ENCODE measurements around the gene SAYSD1. TPM values are rescaled to one million over a fixed set of nuclear protein-coding genes. Genes with fewer than 3 reads are reported as not detected.

The SAYSD1 gene
- total and polyA plus RNA-seq, 7 experiments from 2014 or later = 15.1 to 26.8 (median 19.8) TPM

GRCh38 chr6:39152262-39152661 lies 37.3 kb upstream of the SAYSD1 start:
- ATAC-seq = no peak
- H3K4me1 Mint-ChIP-seq = peaks cover 3 to 28% (median 14%) of the 10 kb centered on the region in 7 donors
- no peaks in the 10 kb centered on the region for H3K36me3 Mint-ChIP-seq
- Histone ChIP-seq H3K36me3 (ENCODE audit: control insufficient read depth in 2 of 3, insufficient read depth in 3 of 3, low read length in 3 of 3) (no peaks in the 10 kb centered on the region), H3K4me1 (ENCODE audit: control insufficient read depth in 2 of 2, insufficient read depth in 2 of 2, low read length in 2 of 2) (peaks cover 0 to 4% of the 10 kb centered on the region in 2 donors), H3K9me3 (ENCODE audit: control insufficient read depth in 2 of 3, low read length in 3 of 3) (no peaks in the 10 kb centered on the region), H3K27me3 (ENCODE audit: control insufficient read depth in 2 of 2, insufficient read depth in 2 of 2, low read length in 2 of 2) (no peaks in the 10 kb centered on the region), H3K4me3 (ENCODE audit: low read length) (no peak overlapping the region), H3K27ac (ENCODE audit: low read depth, low read length) (no peak overlapping the region)
- ChIA-PET POLR2A (no interaction called here), CTCF (interaction anchor here (0.6 to 0.9 kb wide), 2 partner anchors 15 to 16 kb away, joined by 3 read pairs; no protein-coding TSS in a partner anchor)
- no peak for DNase-seq
- no peak overlapping the region for H3K4me3 Mint-ChIP-seq
- H3K27me3 Mint-ChIP-seq = peaks cover 12 to 36% (median 15%) of the 10 kb centered on the region in 5 donors
- H3K27ac Mint-ChIP-seq = no peak overlapping the region
- H3K9me3 Mint-ChIP-seq = no peaks in the 10 kb centered on the region
- intact Hi-C loops (cut with micrococcal nuclease) = loop anchor here in 1 of 2 donors (5.0 kb wide), 1 partner anchor 40 kb away; no protein-coding TSS in a partner anchor

- DNase-seq = no peak
- no peaks in the 10 kb centered on the region for H3K36me3 Mint-ChIP-seq
- no peaks in the 10 kb centered on the region for H3K27me3 ChIP-seq (ENCODE audit: control insufficient read depth in 2 of 2, insufficient read depth in 2 of 2, low read length in 2 of 2)
- H3K36me3 ChIP-seq (ENCODE audit: control insufficient read depth in 2 of 3, insufficient read depth in 3 of 3, low read length in 3 of 3) = no peaks in the 10 kb centered on the region
- no peak overlapping the region for H3K27ac Mint-ChIP-seq
- POLR2A ChIA-PET = no interaction called here
- H3K4me3 Mint-ChIP-seq = no peak overlapping the region
- H3K27me3 Mint-ChIP-seq = peaks cover 12 to 39% (median 16%) of the 10 kb centered on the region in 5 donors
- CTCF ChIA-PET = no interaction called here
- H3K4me1 Mint-ChIP-seq = peaks cover 3 to 28% (median 14%) of the 10 kb centered on the region in 7 donors
- H3K9me3 Mint-ChIP-seq = no peaks in the 10 kb centered on the region
- H3K4me1 ChIP-seq (ENCODE audit: control insufficient read depth in 2 of 2, insufficient read depth in 2 of 2, low read length in 2 of 2) = peaks cover 0 to 4% of the 10 kb centered on the region in 2 donors
- no peak overlapping the region for H3K27ac ChIP-seq (ENCODE audit: low read depth, low read length)
- no peak for ATAC-seq
- no peaks in the 10 kb centered on the region for H3K9me3 ChIP-seq (ENCODE audit: control insufficient read depth in 2 of 3, low read length in 3 of 3)
- intact Hi-C loops (cut with micrococcal nuclease) = loop anchor here in 1 of 2 donors (5.0 kb wide), 1 partner anchor 39 kb away; no protein-coding TSS in a partner anchor
- no peak overlapping the region for H3K4me3 ChIP-seq (ENCODE audit: low read length)
Observed at GRCh38 chr6:39151211-39151610, 36.2 kb upstream of the SAYSD1 start.

- intact Hi-C loops (cut with micrococcal nuclease) = no loop called here
- H3K4me3 Mint-ChIP-seq = no peak overlapping the region
- DNase-seq = no peak
Observed at GRCh38 chr6:39144481-39145173, 29.6 kb upstream of the SAYSD1 start.

DNA sequence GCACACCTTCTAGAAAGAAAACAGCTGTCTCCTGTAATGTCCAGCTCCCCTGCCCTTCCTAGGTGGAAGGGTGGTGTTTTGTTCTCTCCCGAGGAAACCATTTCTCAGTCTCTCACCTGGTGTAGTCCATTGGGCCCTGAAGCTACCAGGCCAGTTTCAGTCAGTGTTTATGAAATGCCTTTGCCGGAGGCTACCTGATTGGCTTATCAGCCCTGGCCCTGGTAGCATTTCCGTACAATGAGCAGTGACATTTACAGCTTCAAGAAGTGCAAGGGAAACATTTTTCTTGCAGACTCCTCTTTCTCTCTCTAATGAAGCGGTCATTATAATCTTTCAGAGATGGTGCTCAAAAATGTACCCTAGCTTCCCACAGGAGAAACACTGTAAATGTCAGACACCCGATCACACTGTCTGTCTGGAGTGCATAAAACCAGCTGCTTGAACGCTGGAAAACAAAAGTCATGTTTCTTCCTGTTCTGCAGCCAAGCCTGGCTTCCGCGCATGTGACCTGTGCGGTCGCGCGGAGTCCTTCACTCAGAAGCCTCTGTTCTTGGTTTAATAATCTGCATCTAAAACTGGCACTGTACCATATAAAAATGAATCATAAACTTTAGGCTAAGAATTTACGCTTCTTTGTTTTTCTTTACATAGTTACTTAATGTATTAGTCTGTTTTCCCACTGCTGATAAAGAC lies 28.4 kb upstream of the SAYSD1 start:
- Mint-ChIP-seq H3K4me3 (peak overlapping the region in 2 of 10 donors; percentile 26 to 55), H3K4me1 (peaks cover 0 to 10% (median 0%) of the 10 kb centered on the region in 7 donors), H3K36me3 (peaks cover 0 to 9% (median 0%) of the 10 kb centered on the region in 5 donors), H3K27ac (peak overlapping the region in 3 of 9 donors; percentile 82 to 96 (median 86)), H3K27me3 (peaks cover 10 to 27% (median 17%) of the 10 kb centered on the region in 5 donors), H3K9me3 (peaks cover 0 to 27% (median 7%) of the 10 kb centered on the region in 11 donors)
- no peak overlapping the region for H3K27ac ChIP-seq (ENCODE audit: low read depth, low read length)
- DNase-seq = peak in 2 of 9 donors; percentile 27 to 28
- no peaks in the 10 kb centered on the region for H3K27me3 ChIP-seq (ENCODE audit: control insufficient read depth in 2 of 2, insufficient read depth in 2 of 2, low read length in 2 of 2)
- POLR2A ChIA-PET = no interaction called here
- intact Hi-C loops (cut with micrococcal nuclease) = no loop called here
- H3K4me1 ChIP-seq (ENCODE audit: control insufficient read depth in 2 of 2, insufficient read depth in 2 of 2, low read length in 2 of 2) = no peaks in the 10 kb centered on the region
- CTCF ChIA-PET = no interaction called here
- ATAC-seq = no peak
- H3K36me3 ChIP-seq (ENCODE audit: control insufficient read depth in 2 of 3, insufficient read depth in 3 of 3, low read length in 3 of 3) = no peaks in the 10 kb centered on the region
- H3K4me3 ChIP-seq (ENCODE audit: low read length) = no peak overlapping the region
- H3K9me3 ChIP-seq (ENCODE audit: control insufficient read depth in 2 of 3, low read length in 3 of 3) = no peaks in the 10 kb centered on the region

More at GRCh38 chr6:39144481-39145173, 29.6 kb upstream of the SAYSD1 start:
- Histone ChIP-seq H3K27ac (ENCODE audit: low read depth, low read length) (no peak overlapping the region), H3K27me3 (ENCODE audit: control insufficient read depth in 2 of 2, insufficient read depth in 2 of 2, low read length in 2 of 2) (no peaks in the 10 kb centered on the region), H3K4me3 (ENCODE audit: low read length) (no peak overlapping the region), H3K9me3 (ENCODE audit: control insufficient read depth in 2 of 3, low read length in 3 of 3) (no peaks in the 10 kb centered on the region), H3K36me3 (ENCODE audit: control insufficient read depth in 2 of 3, insufficient read depth in 3 of 3, low read length in 3 of 3) (no peaks in the 10 kb centered on the region), H3K4me1 (ENCODE audit: control insufficient read depth in 2 of 2, insufficient read depth in 2 of 2, low read length in 2 of 2) (no peaks in the 10 kb centered on the region)
- peak overlapping the region in 2 of 9 donors; percentile 66 to 96 for H3K27ac Mint-ChIP-seq
- no peak for ATAC-seq
- ChIA-PET CTCF (no interaction called here), POLR2A (no interaction called here)
- peaks cover 11 to 38% (median 17%) of the 10 kb centered on the region in 5 donors for H3K27me3 Mint-ChIP-seq
- peaks cover 0 to 10% (median 0%) of the 10 kb centered on the region in 7 donors for H3K4me1 Mint-ChIP-seq
- peaks cover 0 to 9% (median 0%) of the 10 kb centered on the region in 5 donors for H3K36me3 Mint-ChIP-seq
- peaks cover 0 to 17% (median 0%) of the 10 kb centered on the region in 11 donors for H3K9me3 Mint-ChIP-seq

DNA sequence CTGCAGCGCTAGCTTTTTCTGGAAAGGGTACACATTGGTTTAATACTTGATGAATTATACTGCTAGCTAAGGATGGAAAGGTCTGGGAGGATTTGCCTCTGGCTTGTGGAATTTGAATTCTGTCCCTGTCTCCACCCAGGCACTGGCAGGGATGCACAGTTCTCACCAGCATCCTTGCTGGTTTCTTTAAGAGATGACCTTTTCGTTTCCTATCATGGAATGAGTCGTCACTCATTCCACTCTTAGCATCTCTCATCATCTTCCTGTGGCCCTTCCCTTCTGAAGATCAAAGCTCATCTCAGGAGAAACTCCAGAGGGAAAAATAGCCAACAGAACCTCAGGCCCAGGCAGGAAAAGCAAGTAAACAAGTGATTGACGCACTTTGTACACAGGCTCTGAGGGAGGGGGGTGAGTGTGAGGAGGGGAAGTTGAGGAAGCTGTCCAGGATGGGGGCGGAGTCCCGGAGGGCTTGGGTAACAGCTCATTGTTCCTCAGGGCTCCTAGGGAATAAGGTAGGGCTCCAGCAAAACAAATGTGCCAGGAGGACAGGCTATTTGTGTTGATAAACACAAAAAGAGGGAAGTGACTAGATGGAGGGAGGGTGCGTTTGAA lies 25.7 kb upstream of the SAYSD1 start:
- Mint-ChIP-seq H3K9me3 (peaks cover 0 to 42% (median 13%) of the 10 kb centered on the region in 11 donors), H3K27me3 (peaks cover 8 to 13% (median 11%) of the 10 kb centered on the region in 5 donors), H3K36me3 (peaks cover 0 to 9% (median 0%) of the 10 kb centered on the region in 5 donors), H3K4me3 (no peak overlapping the region), H3K4me1 (peaks cover 0 to 10% (median 0%) of the 10 kb centered on the region in 7 donors), H3K27ac (peak overlapping the region in 1 of 9 donors; percentile 23)
- CTCF ChIA-PET = no interaction called here
- POLR2A ChIA-PET = no interaction called here
- Histone ChIP-seq H3K4me1 (ENCODE audit: control insufficient read depth in 2 of 2, insufficient read depth in 2 of 2, low read length in 2 of 2) (no peaks in the 10 kb centered on the region), H3K27ac (ENCODE audit: low read depth, low read length) (no peak overlapping the region), H3K27me3 (ENCODE audit: control insufficient read depth in 2 of 2, insufficient read depth in 2 of 2, low read length in 2 of 2) (no peaks in the 10 kb centered on the region), H3K9me3 (ENCODE audit: control insufficient read depth in 2 of 3, low read length in 3 of 3) (no peaks in the 10 kb centered on the region), H3K36me3 (ENCODE audit: control insufficient read depth in 2 of 3, insufficient read depth in 3 of 3, low read length in 3 of 3) (no peaks in the 10 kb centered on the region), H3K4me3 (ENCODE audit: low read length) (no peak overlapping the region)
- DNase-seq (no peak), ATAC-seq (no peak)
- intact Hi-C loops (cut with micrococcal nuclease) = no loop called here

GRCh38 chr6:39137245-39137644 lies 22.3 kb upstream of the SAYSD1 start:
- H3K36me3 ChIP-seq (ENCODE audit: control insufficient read depth in 2 of 3, insufficient read depth in 3 of 3, low read length in 3 of 3) = no peaks in the 10 kb centered on the region
- no peak overlapping the region for H3K4me3 Mint-ChIP-seq
- peaks cover 0 to 2% (median 0%) of the 10 kb centered on the region in 7 donors for H3K4me1 Mint-ChIP-seq
- peaks cover 0 to 6% (median 0%) of the 10 kb centered on the region in 5 donors for H3K36me3 Mint-ChIP-seq
- ATAC-seq (peak; percentile 47), DNase-seq (peak in 6 of 9 donors; percentile 13 to 41 (median 28))
- CTCF ChIA-PET = interaction anchor here (1.0 kb wide), 1 partner anchor 166 kb away, joined by 3 read pairs; no protein-coding TSS in a partner anchor
- no peak overlapping the region for H3K27ac ChIP-seq (ENCODE audit: low read depth, low read length)
- POLR2A ChIA-PET = no interaction called here
- H3K9me3 ChIP-seq (ENCODE audit: control insufficient read depth in 2 of 3, low read length in 3 of 3) = no peaks in the 10 kb centered on the region
- no peaks in the 10 kb centered on the region for H3K4me1 ChIP-seq (ENCODE audit: control insufficient read depth in 2 of 2, insufficient read depth in 2 of 2, low read length in 2 of 2)
- peaks cover 8 to 13% (median 11%) of the 10 kb centered on the region in 5 donors for H3K27me3 Mint-ChIP-seq
- intact Hi-C loops (cut with micrococcal nuclease) = no loop called here
- H3K27ac Mint-ChIP-seq = no peak overlapping the region
- H3K27me3 ChIP-seq (ENCODE audit: control insufficient read depth in 2 of 2, insufficient read depth in 2 of 2, low read length in 2 of 2) = no peaks in the 10 kb centered on the region
- no peak overlapping the region for H3K4me3 ChIP-seq (ENCODE audit: low read length)
- peaks cover 0 to 37% (median 10%) of the 10 kb centered on the region in 11 donors for H3K9me3 Mint-ChIP-seq

Data from naive thymus-derived CD4-positive, alpha-beta T cell (primary cell).